ENCODE measurements around the gene RPL10. TPM values are rescaled to one million over a fixed set of nuclear protein-coding genes. Genes with fewer than 3 reads are reported as not detected.
A peak's percentile ranks its signal among the peaks of the same experiment; 100 is the strongest.

RPL10 gene
- total RNA-seq, 4 donors from 2014 or later: 2,607 to 8,937 (median 4,770) TPM

- Histone ChIP-seq H3K9me3 (no peaks in the 10 kb centered on the region), H3K27ac (peak overlapping the region; percentile 80 to 99 (median 94)), H3K27me3 (no peaks in the 10 kb centered on the region), H3K4me3 (no peak overlapping the region), H3K36me3 (peaks cover 0 to 15% (median 0%) of the 10 kb centered on the region in 3 donors), H3K4me1 (peaks cover 6 to 60% (median 19%) of the 10 kb centered on the region in 3 donors)
- 73 to 80% methylated on average over 1 to 3 of the region's 3 CpGs for whole genome bisulfite sequencing, 2 donors
- no peak for DNase-seq
- intact Hi-C loops (cut with DNase I): no loop called here
- TF ChIP-seq POLR2A (IDR thresholded peaks at IDR 0.05) (no peak), CTCF (IDR thresholded peaks at IDR 0.05) (no peak)
Measured at GRCh38 chrX:154376774-154377173, 21.4 kb upstream of the RPL10 start.

GRCh38 chrX:154378059-154378798 is 19.9 kb upstream of the RPL10 start:
- WGBS, 2 donors: 64% methylated on average over 11 of the region's 79 CpGs; no CpG with 5 or more reads in 1 of the 2 donors

GRCh38 chrX:154378799-154379568 is 19.2 kb upstream of the RPL10 start, which contains the start of gene EMD:
Gene EMD, plus strand, starts transcription at chrX:154379295. Its CDS starts 190 bp downstream, at chrX:154379485.
- no peaks in the 10 kb centered on the region for H3K27me3 ChIP-seq
- peak within 1 kb of the TSS; percentile 95 to 99 (median 97) for H3K27ac ChIP-seq
- intact Hi-C loops (cut with DNase I): no loop called here
- TF ChIP-seq CTCF (IDR thresholded peaks at IDR 0.05) (peak in 1 of 6 experiments; percentile 5), POLR2A (IDR thresholded peaks at IDR 0.05) (peak in 2 of 4 donors; percentile 74 to 94)
- peaks cover 0 to 17% (median 0%) of the 10 kb centered on the region in 3 donors for H3K36me3 ChIP-seq
- H3K4me1 ChIP-seq: peaks cover 6 to 41% (median 10%) of the 10 kb centered on the region in 3 donors
- peak within 1 kb of the TSS; percentile 59 to 85 (median 76) for H3K4me3 ChIP-seq
- 53% methylated on average over 55 of the region's 103 CpGs; no CpG with 5 or more reads in 1 of the 2 donors for WGBS, 2 donors
- no peaks in the 10 kb centered on the region for H3K9me3 ChIP-seq
- peak; percentile 95 for DNase-seq

More at GRCh38 chrX:154378059-154378798, 19.9 kb upstream of the RPL10 start:
- Histone ChIP-seq H3K27ac (peak overlapping the region; percentile 92 to 99 (median 96)), H3K36me3 (peaks cover 0 to 17% (median 0%) of the 10 kb centered on the region in 3 donors), H3K9me3 (no peaks in the 10 kb centered on the region), H3K27me3 (no peaks in the 10 kb centered on the region), H3K4me1 (peaks cover 6 to 46% (median 10%) of the 10 kb centered on the region in 3 donors), H3K4me3 (peak overlapping the region; percentile 40 to 79 (median 54))
- TF ChIP-seq CTCF (IDR thresholded peaks at IDR 0.05) (no peak), POLR2A (IDR thresholded peaks at IDR 0.05) (peak in 3 of 4 donors; percentile 63 to 95 (median 83))
- intact Hi-C loops (cut with DNase I): no loop called here
- DNase-seq: no peak

GRCh38 chrX:154379569-154379951 is 18.6 kb upstream of the RPL10 start:
- Histone ChIP-seq H3K27ac (peak overlapping the region; percentile 94 to 99 (median 97)), H3K9me3 (no peaks in the 10 kb centered on the region), H3K4me1 (peaks cover 9 to 42% (median 10%) of the 10 kb centered on the region in 3 donors), H3K36me3 (peaks cover 0 to 17% (median 0%) of the 10 kb centered on the region in 3 donors), H3K4me3 (peak overlapping the region; percentile 59 to 85 (median 76)), H3K27me3 (no peaks in the 10 kb centered on the region)
- no peak for DNase-seq
- 38% methylated on average over 11 of the region's 38 CpGs; no CpG with 5 or more reads in 1 of the 2 donors for WGBS, 2 donors
- intact Hi-C loops (cut with DNase I): no loop called here
- TF ChIP-seq POLR2A (IDR thresholded peaks at IDR 0.05) (no peak), CTCF (IDR thresholded peaks at IDR 0.05) (no peak)
